GM21717 (cell line): Measurements from ENCODE around the gene FCGR1A.
"Not testable (repeated sequence)": the region's sequence is repeated elsewhere in the genome, so short reads cannot be mapped to it uniquely, and the experiment has no call there.

Experiments used
- ATAC-seq: cut with Tn5 transposase; IDR thresholded peaks from one replicate; pipeline ENCODE4 v1.9.1; 2021; ENCODE audit warnings: mild to moderate bottlenecking, moderate library complexity; ENCODE audit not compliant: unreplicated experiment

The FCGR1A gene

DNA sequence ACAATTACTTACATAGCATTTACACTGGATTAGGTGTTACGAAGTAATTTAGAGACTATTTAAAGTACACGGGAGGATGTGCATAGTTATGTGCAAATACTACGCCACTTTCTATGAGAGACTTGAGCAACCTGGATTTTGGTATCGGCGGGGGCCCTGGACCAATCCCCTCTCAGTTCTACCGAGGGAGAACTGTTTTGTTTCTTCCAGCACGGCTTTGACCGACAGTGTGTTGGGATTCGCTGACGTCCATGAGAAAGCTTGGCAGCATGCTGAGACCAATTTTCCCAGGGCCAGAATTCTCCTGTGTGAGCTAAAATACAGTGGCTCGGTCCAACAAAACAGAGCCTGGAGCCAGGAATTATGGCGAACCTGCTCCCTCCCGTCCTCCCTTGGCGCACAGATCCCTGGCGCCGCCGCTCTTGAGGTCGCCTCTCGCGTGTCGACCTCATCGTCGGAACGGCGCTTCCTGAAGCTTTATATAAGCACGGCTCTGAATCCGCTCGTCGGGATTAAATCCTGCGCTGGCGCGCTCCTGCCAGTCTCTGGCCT is 49.3 kb downstream of the FCGR1A start:
- peak; percentile 13 for ATAC-seq

DNA sequence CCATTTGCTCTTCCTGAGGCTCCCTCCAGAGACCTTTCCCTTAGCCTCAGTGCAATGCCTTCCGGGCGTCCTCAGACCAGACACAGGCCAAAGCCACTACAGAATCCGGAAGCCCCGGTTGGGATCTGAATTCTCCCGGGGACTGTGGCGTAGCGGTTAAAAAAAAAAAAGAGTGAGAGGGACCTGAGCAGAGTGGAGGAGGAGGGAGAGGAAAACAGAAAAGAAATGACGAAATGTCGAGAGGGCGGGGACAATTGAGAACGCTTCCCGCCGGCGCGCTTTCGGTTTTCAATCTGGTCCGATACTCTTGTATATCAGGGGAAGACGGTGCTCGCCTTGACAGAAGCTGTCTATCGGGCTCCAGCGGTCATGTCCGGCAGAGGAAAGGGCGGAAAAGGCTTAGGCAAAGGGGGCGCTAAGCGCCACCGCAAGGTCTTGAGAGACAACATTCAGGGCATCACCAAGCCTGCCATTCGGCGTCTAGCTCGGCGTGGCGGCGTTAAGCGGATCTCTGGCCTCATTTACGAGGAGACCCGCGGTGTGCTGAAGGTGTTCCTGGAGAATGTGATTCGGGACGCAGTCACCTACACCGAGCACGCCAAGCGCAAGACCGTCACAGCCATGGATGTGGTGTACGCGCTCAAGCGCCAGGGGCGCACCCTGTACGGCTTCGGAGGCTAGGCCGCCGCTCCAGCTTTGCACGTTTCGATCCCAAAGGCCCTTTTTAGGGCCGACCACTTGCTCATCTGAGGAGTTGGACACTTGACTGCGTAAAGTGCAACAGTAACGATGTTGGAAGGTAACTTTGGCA is 50.0 kb downstream of the FCGR1A start:
- peak; percentile 53 for ATAC-seq

DNA sequence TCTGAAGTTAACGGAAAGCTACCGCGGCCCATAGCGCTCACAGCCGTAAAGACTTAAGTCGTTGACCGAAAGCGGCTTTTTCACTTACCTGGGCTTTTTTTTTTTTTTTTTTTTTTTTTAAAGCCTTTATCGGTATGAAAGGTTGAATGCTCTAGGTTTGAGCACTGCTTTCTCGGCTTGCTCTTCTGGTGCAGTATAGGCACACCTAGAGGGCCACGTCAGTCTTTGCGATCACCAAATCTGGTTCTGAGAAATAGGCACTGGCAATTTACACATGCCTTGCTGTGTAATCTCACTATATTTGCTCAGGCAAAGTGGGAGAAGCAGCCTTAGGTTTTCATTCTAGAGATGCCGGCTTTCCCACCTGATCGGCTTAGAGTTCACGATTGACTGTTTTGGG is 50.6 kb downstream of the FCGR1A start:
- ATAC-seq, result not testable (repeated sequence)

DNA sequence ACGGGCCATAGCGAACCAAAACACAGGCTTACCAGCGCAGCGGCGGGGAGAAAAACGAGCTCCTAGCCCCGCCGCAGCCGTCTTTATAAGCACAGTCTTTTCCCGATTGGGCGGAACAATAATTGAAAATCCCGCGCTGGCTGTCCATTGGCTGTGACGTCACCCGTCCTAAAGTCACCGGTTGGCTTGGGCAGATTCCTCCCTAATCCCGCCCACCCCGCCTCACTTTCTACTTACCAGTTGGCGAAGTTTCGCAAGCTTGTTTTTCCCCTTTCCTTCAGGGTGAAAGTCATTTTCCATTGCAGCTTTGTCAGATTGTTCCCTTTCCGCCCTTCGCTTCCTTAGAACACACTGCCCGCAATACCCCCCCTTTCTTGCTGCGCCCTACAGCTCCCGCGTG is 58.7 kb downstream of the FCGR1A start:
- peak; percentile 18 for ATAC-seq
